LNCaP clone FGC (cell line): ENCODE data around the gene SLC4A11.

Experiments used
- DNase-seq: peaks from one replicate; pipeline ENCODE4 v3.0.0-alpha.2; 2011; ENCODE audit warnings: low read depth
- H3K4me3 ChIP-seq: 2 replicates; pipeline ENCODE4 v1.5.1; 2011; ENCODE audit warnings: mild to moderate bottlenecking, low read depth, low read length, control low read depth
- TF ChIP-seq, protein P1 (sequence below): IDR thresholded peaks from 2 replicates; pipeline ENCODE4 v1.5.1; 2012; ENCODE audit warnings: mild to moderate bottlenecking; ENCODE audit not compliant: control insufficient read depth, insufficient read depth; ENCODE audit errors: extremely low read depth

The SLC4A11 gene

DNA sequence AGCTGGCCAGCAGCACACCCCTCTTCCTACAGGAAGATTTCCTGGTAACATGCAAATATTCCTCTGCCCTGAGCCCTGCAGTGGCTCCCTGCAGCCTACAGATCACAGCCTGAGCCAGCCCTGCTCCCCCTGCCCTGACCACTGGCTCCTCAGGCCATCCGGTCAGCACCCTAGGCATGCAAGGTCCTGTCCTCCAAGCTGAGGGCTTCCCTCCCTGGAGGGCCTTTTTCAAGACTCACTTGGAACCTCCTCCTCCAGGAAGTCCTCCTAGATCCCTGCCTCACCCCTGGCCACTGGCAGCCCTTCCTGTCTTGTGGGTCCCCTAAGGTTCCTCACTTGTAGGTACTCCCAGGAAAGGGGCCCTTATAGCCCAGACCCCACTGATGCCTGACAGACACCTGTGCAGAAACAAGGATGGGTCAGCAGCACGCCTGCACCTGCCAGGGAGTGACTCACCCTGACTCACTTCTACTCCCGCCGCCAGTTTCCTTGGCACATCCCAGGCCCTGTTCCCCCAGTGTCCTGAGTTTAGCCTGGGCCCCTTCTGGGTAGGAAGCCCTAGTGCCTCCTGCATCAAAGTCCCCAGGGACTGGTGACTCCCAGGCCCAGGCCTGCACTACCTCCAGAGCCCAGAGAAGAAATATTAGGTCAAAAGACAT, 3.2 kb downstream of the SLC4A11 start:
- TF ChIP-seq, protein P1, sequence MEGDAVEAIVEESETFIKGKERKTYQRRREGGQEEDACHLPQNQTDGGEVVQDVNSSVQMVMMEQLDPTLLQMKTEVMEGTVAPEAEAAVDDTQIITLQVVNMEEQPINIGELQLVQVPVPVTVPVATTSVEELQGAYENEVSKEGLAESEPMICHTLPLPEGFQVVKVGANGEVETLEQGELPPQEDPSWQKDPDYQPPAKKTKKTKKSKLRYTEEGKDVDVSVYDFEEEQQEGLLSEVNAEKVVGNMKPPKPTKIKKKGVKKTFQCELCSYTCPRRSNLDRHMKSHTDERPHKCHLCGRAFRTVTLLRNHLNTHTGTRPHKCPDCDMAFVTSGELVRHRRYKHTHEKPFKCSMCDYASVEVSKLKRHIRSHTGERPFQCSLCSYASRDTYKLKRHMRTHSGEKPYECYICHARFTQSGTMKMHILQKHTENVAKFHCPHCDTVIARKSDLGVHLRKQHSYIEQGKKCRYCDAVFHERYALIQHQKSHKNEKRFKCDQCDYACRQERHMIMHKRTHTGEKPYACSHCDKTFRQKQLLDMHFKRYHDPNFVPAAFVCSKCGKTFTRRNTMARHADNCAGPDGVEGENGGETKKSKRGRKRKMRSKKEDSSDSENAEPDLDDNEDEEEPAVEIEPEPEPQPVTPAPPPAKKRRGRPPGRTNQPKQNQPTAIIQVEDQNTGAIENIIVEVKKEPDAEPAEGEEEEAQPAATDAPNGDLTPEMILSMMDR, result no peak
- no peak for DNase-seq
- H3K4me3 ChIP-seq, result no peak overlapping the region

DNA sequence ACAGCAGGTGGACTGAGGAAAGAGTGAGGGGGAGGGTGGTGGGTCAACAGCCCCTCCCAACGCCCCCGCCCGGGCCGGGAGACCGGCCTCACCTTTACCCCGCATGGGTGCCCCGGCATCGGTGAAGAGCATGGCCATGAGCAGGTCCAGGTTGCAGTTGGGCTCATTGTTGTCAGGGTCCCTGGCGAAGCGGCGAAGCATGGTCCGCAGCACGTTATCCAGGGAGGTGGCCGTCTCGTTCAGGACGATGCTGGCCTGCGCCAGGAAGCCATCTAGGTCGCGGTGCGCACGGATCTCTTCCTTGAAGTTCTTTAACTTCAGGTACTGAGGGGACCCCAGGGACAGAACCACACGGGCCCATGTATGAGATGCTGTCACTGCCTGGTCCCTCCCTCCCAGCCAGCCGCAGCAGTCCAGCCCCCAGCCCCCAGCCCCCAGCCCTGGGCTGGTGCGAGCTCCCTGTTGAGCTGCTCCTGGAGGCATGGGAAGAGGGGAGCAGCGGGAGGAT, 4.9 kb downstream of the SLC4A11 start:
- no peak overlapping the region for H3K4me3 ChIP-seq
- TF ChIP-seq, protein P1, result no peak
- no peak for DNase-seq

DNA sequence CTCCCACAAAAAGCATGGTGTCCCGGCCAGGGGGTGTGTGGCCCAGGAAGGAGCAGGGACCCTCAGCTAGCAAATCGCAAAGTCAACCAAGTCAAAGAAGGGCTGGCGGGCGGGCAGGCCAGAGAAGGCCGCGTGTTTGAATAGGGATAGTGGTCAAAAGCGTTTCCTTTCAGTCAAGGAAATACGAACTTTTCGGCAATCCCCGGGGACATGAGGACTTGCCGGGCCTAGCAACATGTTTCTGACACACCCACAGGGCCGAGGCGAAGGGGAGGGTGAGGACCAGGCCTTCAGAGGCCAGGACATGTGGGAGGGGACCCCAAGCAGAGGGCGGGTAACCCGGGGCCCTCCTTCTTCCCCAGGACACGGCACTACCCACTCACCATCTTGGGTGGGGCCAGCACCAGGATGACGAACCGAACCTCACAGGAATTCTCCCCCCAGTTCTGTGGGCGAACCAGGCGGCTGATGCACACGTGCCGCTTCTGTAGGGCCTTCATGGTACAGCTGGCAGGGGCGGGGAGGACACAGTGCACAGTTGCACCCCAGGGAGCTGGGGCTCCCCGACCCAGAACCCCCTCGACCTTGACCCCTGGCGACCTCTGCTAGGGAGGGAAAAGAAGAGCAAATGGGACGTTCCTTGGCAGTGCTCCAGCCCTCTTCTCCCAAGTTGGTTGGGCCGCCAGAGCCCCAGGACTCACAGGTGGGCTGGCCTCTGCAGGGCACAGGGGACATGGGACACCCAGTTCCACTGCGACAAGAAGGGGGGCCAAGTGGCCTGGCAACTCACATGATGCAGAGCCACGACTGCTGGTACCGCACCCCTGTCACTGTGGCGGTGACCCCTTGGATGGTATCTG, 5.6 kb downstream of the SLC4A11 start:
- TF ChIP-seq, protein P1, result no peak
- no peak overlapping the region for H3K4me3 ChIP-seq
- no peak for DNase-seq

DNA sequence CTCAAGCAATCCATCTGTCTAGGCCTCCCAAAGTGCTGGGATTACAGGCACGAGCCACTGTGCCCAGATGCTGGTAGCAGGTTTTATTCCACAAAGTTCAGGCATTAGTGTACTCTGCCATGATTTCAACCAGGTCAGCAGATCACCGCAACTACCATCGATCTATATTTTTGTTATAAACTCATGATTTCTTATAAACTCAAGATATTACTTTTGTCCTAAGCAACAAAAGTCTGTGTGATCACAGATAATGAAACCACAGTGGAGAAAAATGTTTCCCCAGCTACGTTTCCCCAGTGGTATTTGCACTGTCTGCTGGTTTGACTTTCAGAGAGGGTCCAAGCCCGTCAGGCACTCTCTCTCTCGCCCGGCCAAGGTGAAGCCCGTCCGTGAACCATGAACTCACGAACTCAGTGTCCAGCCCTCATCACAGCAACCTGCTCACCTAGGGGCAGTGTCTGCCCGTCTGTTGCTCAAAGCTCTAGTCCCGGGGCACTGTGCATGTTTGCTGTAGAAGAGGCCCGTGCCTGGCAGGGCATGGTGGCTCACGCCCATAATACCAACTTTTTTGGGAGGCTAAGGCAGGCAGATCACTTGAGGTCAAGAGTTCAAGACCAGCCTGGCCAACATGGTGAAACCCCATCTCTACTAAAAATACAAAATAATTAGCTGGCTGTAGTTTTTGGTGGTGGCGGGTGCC, 7.0 kb downstream of the SLC4A11 start:
- no peak overlapping the region for H3K4me3 ChIP-seq
- DNase-seq, result no peak
- TF ChIP-seq, protein P1, result no peak

DNA sequence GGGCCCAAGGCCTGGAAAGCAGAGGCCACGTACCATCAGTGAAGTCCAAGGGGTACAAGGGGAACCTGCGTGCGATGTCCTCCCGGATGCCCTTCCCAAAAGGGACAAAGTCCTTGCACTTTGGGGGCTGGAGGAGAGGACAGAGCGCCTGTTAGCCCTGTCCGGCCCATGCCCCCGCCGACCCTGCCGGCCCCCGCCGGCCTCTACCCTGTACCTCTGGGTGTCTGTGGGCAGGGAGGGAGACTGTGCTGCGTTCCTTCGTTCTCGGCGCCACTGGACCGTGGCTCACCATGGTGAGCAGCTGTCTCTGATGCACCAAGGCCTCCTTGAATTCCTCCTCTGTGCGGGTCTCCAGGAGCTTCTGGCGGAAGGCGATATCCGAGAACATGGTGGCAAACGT, 7.9 kb downstream of the SLC4A11 start:
- H3K4me3 ChIP-seq, result no peak overlapping the region
- TF ChIP-seq, protein P1, result no peak
- no peak for DNase-seq

DNA sequence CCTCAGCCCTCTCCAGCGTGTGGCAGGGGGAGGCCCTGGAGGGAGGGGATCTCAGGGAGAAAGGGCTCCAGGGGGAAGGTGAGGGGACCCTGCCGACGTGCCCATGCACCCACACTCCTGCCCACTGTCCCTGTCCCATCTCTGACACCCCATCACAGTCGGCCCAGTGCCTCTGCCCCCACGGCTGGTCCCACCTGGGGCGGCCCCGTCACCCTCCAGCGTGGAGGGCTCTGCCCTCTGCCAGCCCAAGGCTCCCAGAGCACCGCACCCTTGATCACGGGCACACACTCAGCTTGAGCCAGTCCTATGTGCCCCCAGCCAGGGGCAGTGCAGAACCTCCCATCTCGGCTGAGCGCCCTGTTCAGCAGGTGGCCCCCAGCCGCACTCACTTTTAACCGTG, 9.2 kb downstream of the SLC4A11 start:
- TF ChIP-seq, protein P1, result no peak
- no peak for DNase-seq
- no peak overlapping the region for H3K4me3 ChIP-seq
